ENCODE results near the gene FRS2.

FRS2 gene

GRCh38 chr12:69502345-69503081 is 32.3 kb downstream of the FRS2 start:
- no peak for DNase-seq

GRCh38 chr12:69508091-69508490 is 37.9 kb downstream of the FRS2 start:
- no peak for DNase-seq

- no peak for DNase-seq
Observed at GRCh38 chr12:69508621-69509020, 38.4 kb downstream of the FRS2 start.

- no peak for DNase-seq
Observed at GRCh38 chr12:69509308-69509736, 39.1 kb downstream of the FRS2 start.

GRCh38 chr12:69509904-69510827 is 40.0 kb downstream of the FRS2 start:
- DNase-seq = no peak

GRCh38 chr12:69511016-69511415 is 40.8 kb downstream of the FRS2 start:
- DNase-seq = no peak

- no peak for DNase-seq
Observed at GRCh38 chr12:69511469-69512267, 41.5 kb downstream of the FRS2 start.

- no peak for DNase-seq
Observed at GRCh38 chr12:69512820-69513219, 42.6 kb downstream of the FRS2 start.

GRCh38 chr12:69513297-69513696 is 43.1 kb downstream of the FRS2 start:
- DNase-seq = no peak

GRCh38 chr12:69514111-69514510 is 43.9 kb downstream of the FRS2 start:
- no peak for DNase-seq

- DNase-seq = no peak
Observed at GRCh38 chr12:69514845-69515244, 44.7 kb downstream of the FRS2 start.

- no peak for DNase-seq
Observed at GRCh38 chr12:69515394-69515930, 45.3 kb downstream of the FRS2 start.

GRCh38 chr12:69516950-69517349 is 46.8 kb downstream of the FRS2 start:
- no peak for DNase-seq

- DNase-seq = no peak
Observed at GRCh38 chr12:69517406-69517805, 47.2 kb downstream of the FRS2 start.

GRCh38 chr12:69519871-69520270 is 49.7 kb downstream of the FRS2 start:
- no peak for DNase-seq

GRCh38 chr12:69523433-69524330 is 53.5 kb downstream of the FRS2 start:
- no peak for DNase-seq

- DNase-seq = no peak
Observed at GRCh38 chr12:69524331-69524630, 54.1 kb downstream of the FRS2 start.

- no peak for DNase-seq
Observed at GRCh38 chr12:69524755-69525469, 54.7 kb downstream of the FRS2 start.

- no peak for DNase-seq
Observed at GRCh38 chr12:69527506-69528272, 57.5 kb downstream of the FRS2 start.

GRCh38 chr12:69529021-69529420 is 58.8 kb downstream of the FRS2 start:
- DNase-seq = no peak

- DNase-seq = no peak
Observed at GRCh38 chr12:69533844-69534243, 63.7 kb downstream of the FRS2 start.
